ENCODE results near the gene FBXO22.

GRCh38 chr15:75948761-75949296 is 45.2 kb downstream of the FBXO22 start:
- TF ChIP-seq CTCF (IDR thresholded peaks at IDR 0.05): no peak
- TF ChIP-seq EP300 (IDR thresholded peaks at IDR 0.05): no peak

All from tibial nerve (tissue), 4 donors.